Osteocyte (in vitro differentiated cells): Measurements from ENCODE around the gene NSUN6. TPM values are rescaled to one million over a fixed set of nuclear protein-coding genes. Genes with fewer than 3 reads are reported as not detected.

Source experiments
- DNase-seq: peaks from one replicate; pipeline ENCODE4 v3.0.0; 2021; ENCODE audit warnings: mixed read lengths; ENCODE audit not compliant: unreplicated experiment; ENCODE audit errors: extremely low spot score
- H3K27ac Mint-ChIP-seq: one replicate; pipeline ENCODE4 v1.8.0; 2021; ENCODE audit warnings: mild to moderate bottlenecking, mixed read lengths; ENCODE audit not compliant: unreplicated experiment
- H3K27me3 Mint-ChIP-seq: one replicate; pipeline ENCODE4 v1.8.0; 2021; ENCODE audit warnings: mixed read lengths; ENCODE audit not compliant: unreplicated experiment
- H3K36me3 Mint-ChIP-seq: one replicate; pipeline ENCODE4 v1.8.0; 2021; ENCODE audit warnings: mixed read lengths; ENCODE audit not compliant: unreplicated experiment
- H3K4me1 Mint-ChIP-seq: one replicate; pipeline ENCODE4 v1.8.0; 2021; ENCODE audit warnings: mixed read lengths; ENCODE audit not compliant: unreplicated experiment
- H3K4me3 Mint-ChIP-seq: one replicate; pipeline ENCODE4 v1.8.0; 2021; ENCODE audit warnings: mild to moderate bottlenecking, moderate library complexity, mixed read lengths; ENCODE audit not compliant: unreplicated experiment
- H3K9me3 Mint-ChIP-seq: one replicate; pipeline ENCODE4 v1.8.0; 2021; ENCODE audit warnings: mixed read lengths; ENCODE audit not compliant: unreplicated experiment
- CTCF ChIP-seq: fragments of 200-600 bp; sonication (generic); IDR thresholded peaks from 2 replicates; pipeline ENCODE4 v1.5.0; 2021; ENCODE audit warnings: antibody characterized with exemption, mild to moderate bottlenecking, moderate library complexity
- total RNA-seq: library from RNA; stranded (reverse); gene quantifications from 2 replicates; pipeline ENCODE4 v1.2.1, GENCODE V29; 2021

Gene NSUN6
- total RNA-seq, 1 donor from 2014 or later: 8.3 TPM

- Mint-ChIP-seq H3K9me3 (no peaks in the 10 kb centered on the region), H3K4me1 (peaks cover 31% of the 10 kb centered on the region), H3K27me3 (no peaks in the 10 kb centered on the region), H3K27ac (no peak overlapping the region), H3K4me3 (no peak overlapping the region), H3K36me3 (peaks cover 25% of the 10 kb centered on the region)
- DNase-seq: no peak
- TF ChIP-seq CTCF: no peak
These were observed 16.6 kb upstream of the NSUN6 start for GRCh38 chr10:18668026-18668425.

- peak overlapping the region; percentile 22 for H3K4me3 Mint-ChIP-seq
- DNase-seq: no peak
- H3K4me1 Mint-ChIP-seq: peaks cover 39% of the 10 kb centered on the region
- peak overlapping the region; percentile 48 for H3K27ac Mint-ChIP-seq
- H3K27me3 Mint-ChIP-seq: no peaks in the 10 kb centered on the region
- peaks cover 21% of the 10 kb centered on the region for H3K36me3 Mint-ChIP-seq
- H3K9me3 Mint-ChIP-seq: no peaks in the 10 kb centered on the region
- no peak for TF ChIP-seq CTCF
These were observed 15.4 kb upstream of the NSUN6 start for GRCh38 chr10:18666810-18667209.

DNA sequence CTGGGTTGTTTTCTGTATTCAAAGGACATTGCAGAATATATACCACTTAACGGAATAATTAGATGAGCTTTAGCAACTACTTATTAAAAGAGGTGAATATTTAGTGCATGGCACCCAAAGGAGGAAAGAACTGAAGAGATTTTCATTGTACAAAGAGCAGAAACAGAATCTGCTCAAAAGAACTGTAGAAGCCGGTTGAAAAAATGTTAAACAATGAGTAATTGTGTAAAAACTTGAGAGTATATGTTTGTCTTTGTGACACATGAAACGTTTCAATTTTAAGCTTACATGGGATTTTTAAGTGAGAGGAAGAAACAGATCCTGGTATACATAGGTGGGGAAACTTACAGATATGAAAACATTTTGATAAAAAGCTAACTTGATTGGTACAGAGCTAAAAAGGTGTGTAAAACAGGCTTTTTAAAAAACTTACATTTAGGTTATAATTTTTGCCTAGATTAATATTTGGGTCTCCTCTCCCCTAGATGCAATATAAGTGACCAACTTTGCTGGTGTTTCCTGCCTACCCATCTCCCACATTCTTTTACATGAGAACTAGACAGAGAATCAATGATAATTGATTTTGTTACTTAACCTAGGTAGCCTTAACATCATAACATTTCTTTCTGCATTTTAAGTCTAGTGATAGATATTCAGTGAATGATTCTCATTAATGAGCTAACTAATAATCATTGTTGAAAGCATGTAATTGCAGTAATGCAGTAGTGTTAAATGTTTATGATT lies 14.6 kb upstream of the NSUN6 start:
- no peak for TF ChIP-seq CTCF
- H3K27ac Mint-ChIP-seq: peak overlapping the region; percentile 39
- peaks cover 22% of the 10 kb centered on the region for H3K36me3 Mint-ChIP-seq
- DNase-seq: no peak
- peaks cover 47% of the 10 kb centered on the region for H3K4me1 Mint-ChIP-seq
- no peaks in the 10 kb centered on the region for H3K27me3 Mint-ChIP-seq
- no peak overlapping the region for H3K4me3 Mint-ChIP-seq
- H3K9me3 Mint-ChIP-seq: no peaks in the 10 kb centered on the region

GRCh38 chr10:18664841-18665478 lies 13.6 kb upstream of the NSUN6 start:
- peaks cover 56% of the 10 kb centered on the region for H3K4me1 Mint-ChIP-seq
- H3K9me3 Mint-ChIP-seq: no peaks in the 10 kb centered on the region
- no peak for DNase-seq
- peaks cover 16% of the 10 kb centered on the region for H3K36me3 Mint-ChIP-seq
- TF ChIP-seq CTCF: no peak
- H3K27me3 Mint-ChIP-seq: no peaks in the 10 kb centered on the region
- H3K27ac Mint-ChIP-seq: no peak overlapping the region
- no peak overlapping the region for H3K4me3 Mint-ChIP-seq

GRCh38 chr10:18660816-18661431 lies 9.5 kb upstream of the NSUN6 start:
- Mint-ChIP-seq H3K4me1 (peaks cover 44% of the 10 kb centered on the region), H3K4me3 (peak overlapping the region; percentile 98), H3K27ac (peak overlapping the region; percentile 39), H3K9me3 (no peaks in the 10 kb centered on the region), H3K36me3 (peaks cover 4% of the 10 kb centered on the region), H3K27me3 (no peaks in the 10 kb centered on the region)
- TF ChIP-seq CTCF: no peak
- DNase-seq: no peak
